Measurements from ENCODE around the gene AP3S1.
"Not testable (repeated sequence)": the region's sequence is repeated elsewhere in the genome, so short reads cannot be mapped to it uniquely, and the experiment has no call there.

DNA sequence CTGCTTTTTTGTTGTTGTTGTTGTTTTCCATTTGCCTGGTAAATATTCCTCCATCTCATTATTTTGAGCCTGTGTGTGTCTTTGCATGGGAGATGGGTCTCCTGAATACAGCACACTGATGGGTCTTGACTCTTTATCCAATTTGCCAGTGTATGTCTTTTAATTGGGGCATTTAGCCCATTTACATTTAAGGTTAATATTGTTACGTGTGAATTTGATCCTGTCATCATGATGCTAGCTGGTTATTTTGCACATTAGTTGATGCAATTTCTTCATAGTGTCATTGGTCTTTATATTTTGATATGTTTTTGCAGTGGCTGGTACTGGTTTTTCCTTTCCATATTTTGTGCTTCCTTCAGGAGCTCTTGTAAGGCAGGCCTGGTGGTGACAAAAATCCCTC, 16.8 kb upstream of the AP3S1 start:
- TF ChIP-seq, protein P1, sequence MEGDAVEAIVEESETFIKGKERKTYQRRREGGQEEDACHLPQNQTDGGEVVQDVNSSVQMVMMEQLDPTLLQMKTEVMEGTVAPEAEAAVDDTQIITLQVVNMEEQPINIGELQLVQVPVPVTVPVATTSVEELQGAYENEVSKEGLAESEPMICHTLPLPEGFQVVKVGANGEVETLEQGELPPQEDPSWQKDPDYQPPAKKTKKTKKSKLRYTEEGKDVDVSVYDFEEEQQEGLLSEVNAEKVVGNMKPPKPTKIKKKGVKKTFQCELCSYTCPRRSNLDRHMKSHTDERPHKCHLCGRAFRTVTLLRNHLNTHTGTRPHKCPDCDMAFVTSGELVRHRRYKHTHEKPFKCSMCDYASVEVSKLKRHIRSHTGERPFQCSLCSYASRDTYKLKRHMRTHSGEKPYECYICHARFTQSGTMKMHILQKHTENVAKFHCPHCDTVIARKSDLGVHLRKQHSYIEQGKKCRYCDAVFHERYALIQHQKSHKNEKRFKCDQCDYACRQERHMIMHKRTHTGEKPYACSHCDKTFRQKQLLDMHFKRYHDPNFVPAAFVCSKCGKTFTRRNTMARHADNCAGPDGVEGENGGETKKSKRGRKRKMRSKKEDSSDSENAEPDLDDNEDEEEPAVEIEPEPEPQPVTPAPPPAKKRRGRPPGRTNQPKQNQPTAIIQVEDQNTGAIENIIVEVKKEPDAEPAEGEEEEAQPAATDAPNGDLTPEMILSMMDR (IDR thresholded peaks at IDR 0.05) = not testable (repeated sequence)
- TF ChIP-seq POLR2A (IDR thresholded peaks at IDR 0.05) = not testable (repeated sequence)
